Endothelial cell of umbilical vein (primary cell): ENCODE results near the gene ASB10. TPM values are rescaled to one million over a fixed set of nuclear protein-coding genes. Genes with fewer than 3 reads are reported as not detected.

ENCODE experiments used
- BruUV-seq: library from RNA; stranded (reverse); fragments of 400-500 nt; replicated peaks from 2 replicates; lab custom pipeline; 2021; lab: Mats Ljungman, UMichigan
- CTCF ChIA-PET: fragments of 300-600, 350-600 bp; sonication (Branson Sonifier 250); formaldehyde crosslinking; loops from one replicate; lab custom pipeline; 2021; ENCODE audit warnings: antibody characterized with exemption, inconsistent platforms; lab: Charles Lee
- POLR2A ChIA-PET: fragments of 300-600, 350-600 bp; sonication (Branson Sonifier 250); formaldehyde crosslinking; loops from one replicate; lab custom pipeline; 2021; ENCODE audit warnings: antibody characterized with exemption, inconsistent platforms; lab: Charles Lee
- DNase-seq: peaks from one replicate; pipeline ENCODE4 v3.0.0-alpha.2; 2011; ENCODE audit warnings: low read depth, low spot score
- FAIRE-seq: peaks from 2 replicates; lab custom pipeline; 2011; peaks lifted over from hg19 to GRCh38; lab: Jason Lieb, UNC
- H2AFZ ChIP-seq: 2 replicates; pipeline ENCODE4 v1.6.0; 2012; ENCODE audit warnings: low read depth, low read length, control low read depth, inconsistent platforms
- H3K27ac ChIP-seq: 2 replicates; pipeline ENCODE4 v1.5.1; 2011; ENCODE audit warnings: low read depth, mild to moderate bottlenecking, control low read depth, low read length, moderate library complexity; ENCODE audit not compliant: insufficient read depth
- H3K27me3 ChIP-seq, 2 experiments: 2 replicates each; pipeline versions ENCODE4 v1.6.0 to v1.6.1; 2011; ENCODE audit warnings: low read length in 2 of 2, mixed read lengths in 1 of 2; ENCODE audit not compliant: control insufficient read depth in 2 of 2, insufficient read depth in 2 of 2
- H3K36me3 ChIP-seq, 2 experiments: 2 replicates in 1 of 2; 3 replicates in 1 of 2; pipeline ENCODE4 v1.5.1; 2011; ENCODE audit warnings: low read length in 2 of 2, mild to moderate bottlenecking in 1 of 2, moderate library complexity in 1 of 2; ENCODE audit not compliant: control insufficient read depth in 2 of 2, insufficient read depth in 2 of 2; ENCODE audit errors: extremely low read depth in 1 of 2
- H3K4me1 ChIP-seq: 3 replicates; pipeline ENCODE4 v1.5.1; 2011; ENCODE audit warnings: mild to moderate bottlenecking, low read length; ENCODE audit not compliant: control insufficient read depth, insufficient read depth; ENCODE audit errors: extremely low read depth
- H3K4me2 ChIP-seq: 2 replicates; pipeline ENCODE4 v1.6.1; 2011; ENCODE audit warnings: low read length, control low read depth, mixed read lengths; ENCODE audit not compliant: insufficient read depth
- H3K4me3 ChIP-seq, 3 experiments: fragments of 200-600 bp in 1 of 3; sonication (generic), shearing (Covaris generic) in 1 of 3; replicated peaks in 1 of 3; 2 replicates each; pipeline ENCODE4 v1.5.1; 2011 to 2016; ENCODE audit warnings: control low read depth in 3 of 3, low read length in 3 of 3, mild to moderate bottlenecking in 2 of 3, inconsistent platforms in 1 of 3, low read depth in 1 of 3, moderate library complexity in 1 of 3; ENCODE audit not compliant: insufficient read depth in 1 of 3
- H3K79me2 ChIP-seq: 2 replicates; pipeline ENCODE4 v1.6.0; 2012; ENCODE audit warnings: low read length, inconsistent platforms; ENCODE audit not compliant: control insufficient read depth, insufficient read depth
- H3K9ac ChIP-seq: replicated peaks from 2 replicates; pipeline ENCODE3; 2011; ENCODE audit warnings: low read length, control low read depth; ENCODE audit not compliant: insufficient read depth; ENCODE audit errors: extremely low read depth
- H3K9me1 ChIP-seq: replicated peaks from 3 replicates; pipeline ENCODE4 v1.6.0; 2011; ENCODE audit warnings: mild to moderate bottlenecking, low read length; ENCODE audit not compliant: control insufficient read depth, insufficient read depth; ENCODE audit errors: extremely low read depth
- H3K9me3 ChIP-seq: replicated peaks from 2 replicates; pipeline ENCODE4 v1.5.1; 2012; ENCODE audit warnings: low read length, inconsistent platforms; ENCODE audit not compliant: control insufficient read depth, insufficient read depth
- H4K20me1 ChIP-seq: replicated peaks from 2 replicates; pipeline ENCODE3; 2011; ENCODE audit warnings: mild to moderate bottlenecking, low read length; ENCODE audit not compliant: control insufficient read depth, insufficient read depth; ENCODE audit errors: extremely low read depth
- EZH2 ChIP-seq: IDR thresholded peaks from 2 replicates; pipeline ENCODE4 v1.6.1; 2012; ENCODE audit warnings: borderline replicate concordance, low read depth, mild to moderate bottlenecking, moderate library complexity, low read length, inconsistent platforms; ENCODE audit not compliant: severe bottlenecking
- FOS ChIP-seq: IDR thresholded peaks from 2 replicates; pipeline ENCODE4 v1.6.1; 2011; ENCODE audit warnings: mild to moderate bottlenecking, low read length, moderate library complexity, borderline replicate concordance; ENCODE audit not compliant: insufficient read depth
- GATA2 ChIP-seq: IDR thresholded peaks from 2 replicates; pipeline ENCODE4 v1.7.0; 2011; ENCODE audit warnings: low read depth, mild to moderate bottlenecking, moderate library complexity, mixed read lengths, low read length; ENCODE audit not compliant: insufficient read length, insufficient read depth
- JUN ChIP-seq: IDR thresholded peaks from 2 replicates; pipeline ENCODE4 v1.6.1; 2011; ENCODE audit warnings: borderline replicate concordance, low read depth; ENCODE audit not compliant: insufficient read length, insufficient read depth
- MYC ChIP-seq: IDR thresholded peaks from one replicate; pipeline ENCODE4 v1.6.1; 2011; ENCODE audit warnings: mild to moderate bottlenecking, low read depth, low read length
- POLR2A ChIP-seq: IDR thresholded peaks from 2 replicates; pipeline ENCODE4 v1.6.1; 2012; ENCODE audit warnings: low read depth, mild to moderate bottlenecking, control low read depth, low read length
- POLR2AphosphoS5 ChIP-seq: IDR thresholded peaks from 2 replicates; pipeline ENCODE4 v1.6.1; 2012; ENCODE audit warnings: low read depth, mild to moderate bottlenecking, control low read depth, low read length, moderate library complexity; ENCODE audit not compliant: insufficient read depth
- dilution Hi-C: fragments of 300-500 bp; cut with MboI; formaldehyde crosslinking; loops from one replicate; pipeline ENCODE4 v1.15.0; 2019; ENCODE audit warnings: low sequenced_read_pairs; ENCODE audit not compliant: extremely low pct_ligation_motif_present
- intact Hi-C: fragments of 100-400 bp; cut with micrococcal nuclease; formaldehyde crosslinking; loops from one replicate; pipeline ENCODE4 v1.10.0; 2022
- polyA plus RNA-seq, 4 experiments: library from polyadenylated mRNA; depleted of rRNA in 3 of 4; stranded (reverse) in 3 of 4; unstranded in 1 of 4; fragments of >200 nt; gene quantifications; 2 replicates each; pipeline versions ENCODE4 v1.2.1 to v1.2.3, GENCODE V29; 2011 to 2012; ENCODE audit warnings: missing spikeins in 1 of 4
- total RNA-seq: library from RNA; stranded (reverse); gene quantifications from 2 replicates; pipeline ENCODE4 v1.2.3, GENCODE V29; 2021
- TF ChIP-seq, protein P1 (sequence below), 2 donors: IDR thresholded peaks; 1 replicate in 1 of 2; 2 replicates in 1 of 2; pipeline ENCODE4 v1.5.1; 2011; ENCODE audit warnings: low read length in 2 of 2, mild to moderate bottlenecking in 2 of 2, moderate library complexity in 2 of 2, control low read depth in 1 of 2, inconsistent platforms in 1 of 2, low read depth in 1 of 2; ENCODE audit not compliant: insufficient read depth in 1 of 2; ENCODE audit errors: extremely low read depth in 1 of 2
- TF ChIP-seq, protein P2 (sequence below): IDR thresholded peaks from 2 replicates; pipeline ENCODE4 v1.6.1; 2011; ENCODE audit not compliant: insufficient read depth, insufficient read length

The ASB10 gene
- total and polyA plus RNA-seq, 2 donors (not counting 3 experiments of a cell fraction or from before 2014, with no cell fraction given), result not detected

DNA sequence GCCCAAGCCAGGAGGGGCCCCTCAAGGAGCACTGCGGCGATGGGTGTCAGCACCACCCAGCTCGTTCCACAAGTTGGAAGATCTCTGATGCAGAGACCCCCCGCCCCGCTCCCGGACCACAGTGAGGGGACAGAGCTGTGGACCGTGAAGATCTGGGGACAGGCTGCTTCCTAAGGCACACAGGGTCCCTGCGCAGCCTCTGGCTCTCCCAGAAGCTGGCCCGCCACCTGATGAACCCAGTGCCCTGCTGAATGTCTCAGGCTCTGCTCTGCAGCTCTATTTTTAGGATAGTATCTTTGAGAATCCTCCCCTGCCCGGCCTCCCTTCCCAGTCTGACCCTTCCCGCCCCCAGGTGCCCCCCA, 49.3 kb downstream of the ASB10 start:
- no peaks in the 10 kb centered on the region for H3K79me2 ChIP-seq
- no peaks in the 10 kb centered on the region for H4K20me1 ChIP-seq
- no peaks in the 10 kb centered on the region for H3K27me3 ChIP-seq
- H3K4me3 ChIP-seq, result no peak overlapping the region
- no peaks in the 10 kb centered on the region for H3K9me1 ChIP-seq
- ChIA-PET CTCF (interaction anchor here (0.7 to 2.2 kb wide), 2 partner anchors 14 kb away, joined by 3 to 17 read pairs; no protein-coding TSS in a partner anchor), POLR2A (no interaction called here)
- no peaks in the 10 kb centered on the region for H3K9me3 ChIP-seq
- no TSS peak for BruUV-seq
- TF ChIP-seq POLR2AphosphoS5 (no peak), GATA2 (no peak), POLR2A (no peak), MYC (no peak), JUN (no peak), EZH2 (no peak), FOS (no peak)
- TF ChIP-seq, protein P1, sequence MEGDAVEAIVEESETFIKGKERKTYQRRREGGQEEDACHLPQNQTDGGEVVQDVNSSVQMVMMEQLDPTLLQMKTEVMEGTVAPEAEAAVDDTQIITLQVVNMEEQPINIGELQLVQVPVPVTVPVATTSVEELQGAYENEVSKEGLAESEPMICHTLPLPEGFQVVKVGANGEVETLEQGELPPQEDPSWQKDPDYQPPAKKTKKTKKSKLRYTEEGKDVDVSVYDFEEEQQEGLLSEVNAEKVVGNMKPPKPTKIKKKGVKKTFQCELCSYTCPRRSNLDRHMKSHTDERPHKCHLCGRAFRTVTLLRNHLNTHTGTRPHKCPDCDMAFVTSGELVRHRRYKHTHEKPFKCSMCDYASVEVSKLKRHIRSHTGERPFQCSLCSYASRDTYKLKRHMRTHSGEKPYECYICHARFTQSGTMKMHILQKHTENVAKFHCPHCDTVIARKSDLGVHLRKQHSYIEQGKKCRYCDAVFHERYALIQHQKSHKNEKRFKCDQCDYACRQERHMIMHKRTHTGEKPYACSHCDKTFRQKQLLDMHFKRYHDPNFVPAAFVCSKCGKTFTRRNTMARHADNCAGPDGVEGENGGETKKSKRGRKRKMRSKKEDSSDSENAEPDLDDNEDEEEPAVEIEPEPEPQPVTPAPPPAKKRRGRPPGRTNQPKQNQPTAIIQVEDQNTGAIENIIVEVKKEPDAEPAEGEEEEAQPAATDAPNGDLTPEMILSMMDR (IDR thresholded peaks at IDR 0.05; ENCODE audit: extremely low read depth in 1 of 2, insufficient read depth in 1 of 2, low read depth in 1 of 2, low read length in 2 of 2), result no peak
- TF ChIP-seq, protein P2, sequence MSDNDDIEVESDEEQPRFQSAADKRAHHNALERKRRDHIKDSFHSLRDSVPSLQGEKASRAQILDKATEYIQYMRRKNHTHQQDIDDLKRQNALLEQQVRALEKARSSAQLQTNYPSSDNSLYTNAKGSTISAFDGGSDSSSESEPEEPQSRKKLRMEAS, result no peak
- no peak overlapping the region for H3K27ac ChIP-seq
- dilution Hi-C loops (no loop called here), intact Hi-C loops (no loop called here)
- H3K4me2 ChIP-seq, result no peak overlapping the region
- H2AFZ ChIP-seq, result no peak overlapping the region
- H3K9ac ChIP-seq, result no peak overlapping the region
- FAIRE-seq (no peak), DNase-seq (no peak)
- peaks cover 14 to 70% of the 10 kb centered on the region in 2 experiments for H3K36me3 ChIP-seq
- no peaks in the 10 kb centered on the region for H3K4me1 ChIP-seq
